Pancreas (tissue), 10 donors: ENCODE data around the gene RHEX. TPM values are rescaled to one million over a fixed set of nuclear protein-coding genes. Genes with fewer than 3 reads are reported as not detected.
A peak's percentile ranks its signal among the peaks of the same experiment; 100 is the strongest.

Experiments
- ATAC-seq, 4 donors: fragments of 200-7000 bp; cut with Tn5 transposase; one replicate each; pipeline versions ENCODE4 v1.8.0 to v1.9.1; 2020; ENCODE audit warnings: mild to moderate bottlenecking in 4 of 4, moderate library complexity in 4 of 4
- DNase-seq, 6 donors: peaks; one replicate each; pipeline ENCODE4 v3.0.0-alpha.2; 2020
- FAIRE-seq: peaks from 2 replicates; lab custom pipeline; 2012; peaks lifted over from hg19 to GRCh38; lab: Jason Lieb, UNC
- H3K27ac ChIP-seq, 4 donors: fragments of 200-600 bp; sonication (generic); 1 replicate in 3 of 4; 2 replicates in 1 of 4; pipeline versions ENCODE4 v1.5.0 to v1.8.0; 2020
- H3K27me3 ChIP-seq, 4 donors: fragments of 200-600 bp; one replicate each; pipeline ENCODE4 v1.8.0; 2021
- H3K36me3 ChIP-seq, 3 donors: fragments of 200-600 bp; sonication (generic) in 1 of 3; one replicate each; pipeline versions ENCODE4 v1.5.0 to v1.8.0; 2020 to 2021
- H3K4me1 ChIP-seq, 3 donors: fragments of 200-600 bp; one replicate each; pipeline ENCODE4 v1.8.0; 2021
- H3K4me3 ChIP-seq, 4 donors: fragments of 200-600 bp; sonication (generic) in 2 of 4; one replicate each; pipeline versions ENCODE4 v1.5.0 to v1.8.0; 2020 to 2021
- H3K9me3 ChIP-seq, 4 donors: fragments of 200-600 bp; one replicate each; pipeline ENCODE4 v1.8.0; 2021
- CTCF ChIP-seq, 4 donors: fragments of 200-600 bp; sonication (generic) in 3 of 4; IDR thresholded peaks; one replicate each; pipeline versions ENCODE4 v1.5.0 to v1.8.0; 2021; ENCODE audit warnings: antibody characterized with exemption in 4 of 4
- WGBS, 2 donors: extraction: QIAGEN DNeasy Blood & Tissue Kit; methylation state at CpG; one replicate each; pipeline ENCODE4 v1.1.7; 2013; 5-methylcytosine and 5-hydroxymethylcytosine counted together
- intact Hi-C, 3 donors: fragments of 100-400 bp; cut with DNase I; formaldehyde crosslinking; loops; one replicate each; pipeline versions ENCODE4 v1.11.1 to v1.14.2; 2022
- polyA plus RNA-seq, 2 donors: library from polyadenylated mRNA; stranded (reverse); fragments of 200-250 nt; gene quantifications; one replicate each; pipeline ENCODE4 v1.2.3, GENCODE V29; 2013
- total RNA-seq, 6 donors: library from RNA; stranded (reverse); fragmentation: NEBNext Ultra II Directional in 4 of 6; extraction: Animal tissue kit (Norgen Biotek cat#: 25700) in 4 of 6; gene quantifications; one replicate each; pipeline versions ENCODE4 v1.2.1 to v1.2.4, GENCODE V29; 2021 to 2023
- donor health status: healthy with polysubstance abuse.
- donor health status: DM: no; HTN: no; CAD: no; lungs with moderate emphysema.
- donor health status: DM: no; HTN: no; CAD: no.
- donor health status: control.
- donor health status: control.
- donor health status: Bipolar disorder and iron deficiency.
- donor health status: DM: yes; HTN: yes; CAD: no.
- donor health status: DM: no; HTN: no; CAD: no.
- donor health status: DM: no; HTN: no; CAD: no.
- donor health status: DM: yes; HTN: yes; CAD: no.

Gene RHEX
- total and polyA plus RNA-seq, 8 donors: 0.35 to 2.3 (median 0.66) TPM

GRCh38 chr1:206136241-206136640 is 83.3 kb downstream of the RHEX start:
- Histone ChIP-seq H3K36me3 (no peaks in the 10 kb centered on the region), H3K9me3 (no peaks in the 10 kb centered on the region), H3K27ac (no peak overlapping the region), H3K4me3 (no peak overlapping the region), H3K27me3 (peaks cover 0 to 2% (median 0%) of the 10 kb centered on the region in 4 donors), H3K4me1 (no peaks in the 10 kb centered on the region)
- intact Hi-C loops: no loop called here
- TF ChIP-seq CTCF (IDR thresholded peaks at IDR 0.05): no peak
- FAIRE-seq (no peak), DNase-seq (no peak), ATAC-seq (no peak)
- whole genome bisulfite sequencing, 2 donors: 37 to 44% methylated on average over 2 of the region's 2 CpGs

- WGBS, 2 donors: 84 to 90% methylated on average over 3 of the region's 3 CpGs
- H3K36me3 ChIP-seq: no peaks in the 10 kb centered on the region
- peak in 2 of 4 donors; percentile 80 to 88 for ATAC-seq
- no peak overlapping the region for H3K27ac ChIP-seq
- no peak for FAIRE-seq
- peaks cover 0 to 5% (median 0%) of the 10 kb centered on the region in 3 donors for H3K4me1 ChIP-seq
- intact Hi-C loops: no loop called here
- DNase-seq: no peak
- no peak for TF ChIP-seq CTCF (IDR thresholded peaks at IDR 0.05)
- H3K4me3 ChIP-seq: no peak overlapping the region
- H3K27me3 ChIP-seq: peaks cover 0 to 2% (median 0%) of the 10 kb centered on the region in 4 donors
- no peaks in the 10 kb centered on the region for H3K9me3 ChIP-seq
These were observed 89.0 kb downstream of the RHEX start for GRCh38 chr1:206142011-206142410.

GRCh38 chr1:206142770-206143169 is 89.8 kb downstream of the RHEX start:
- H3K27ac ChIP-seq: no peak overlapping the region
- WGBS, 2 donors: 58 to 71% methylated on average over 2 of the region's 2 CpGs
- H3K27me3 ChIP-seq: peaks cover 0 to 2% (median 0%) of the 10 kb centered on the region in 4 donors
- no peaks in the 10 kb centered on the region for H3K9me3 ChIP-seq
- intact Hi-C loops: no loop called here
- no peaks in the 10 kb centered on the region for H3K36me3 ChIP-seq
- peaks cover 0 to 5% (median 0%) of the 10 kb centered on the region in 3 donors for H3K4me1 ChIP-seq
- no peak for DNase-seq
- ATAC-seq: no peak
- TF ChIP-seq CTCF (IDR thresholded peaks at IDR 0.05): no peak
- no peak overlapping the region for H3K4me3 ChIP-seq
- no peak for FAIRE-seq

DNA sequence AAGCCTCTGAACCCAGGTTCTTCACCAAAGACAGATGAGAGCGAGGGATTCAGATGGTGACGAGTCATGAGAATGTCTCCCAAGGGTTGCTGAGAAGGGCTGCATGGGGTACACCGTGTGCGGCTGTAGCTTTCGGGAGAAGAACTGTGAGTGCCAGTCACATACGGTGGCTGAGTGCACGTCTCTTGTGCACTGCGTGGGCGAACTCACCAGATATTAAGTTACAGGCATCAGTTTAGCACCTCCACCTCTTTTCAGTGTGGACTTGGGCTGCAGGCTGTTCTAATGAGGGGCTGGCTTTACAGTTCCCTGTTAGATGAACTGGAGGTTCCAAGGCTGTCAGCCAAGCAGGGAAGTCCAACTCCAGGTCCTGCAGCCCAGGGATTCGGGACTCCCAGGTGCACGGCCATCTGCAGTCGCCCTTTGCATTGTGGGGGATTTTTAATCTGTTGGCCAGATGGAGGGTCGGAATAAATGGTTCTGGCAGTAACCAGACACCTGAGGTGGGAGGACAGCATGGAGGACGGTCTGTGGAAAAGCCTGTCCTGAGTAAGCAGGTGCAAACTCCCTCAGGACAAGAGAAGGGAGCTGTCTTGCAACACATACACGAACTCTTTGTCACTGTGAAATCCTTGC is 90.7 kb downstream of the RHEX start:
- Histone ChIP-seq H3K4me1 (peaks cover 0 to 5% (median 0%) of the 10 kb centered on the region in 3 donors), H3K4me3 (no peak overlapping the region), H3K9me3 (no peaks in the 10 kb centered on the region), H3K36me3 (no peaks in the 10 kb centered on the region), H3K27me3 (peaks cover 0 to 2% (median 0%) of the 10 kb centered on the region in 4 donors), H3K27ac (no peak overlapping the region)
- 85 to 90% methylated on average over 15 of the region's 15 CpGs for WGBS, 2 donors
- ATAC-seq (no peak), FAIRE-seq (no peak), DNase-seq (no peak)
- intact Hi-C loops: no loop called here
- no peak for TF ChIP-seq CTCF (IDR thresholded peaks at IDR 0.05)

DNA sequence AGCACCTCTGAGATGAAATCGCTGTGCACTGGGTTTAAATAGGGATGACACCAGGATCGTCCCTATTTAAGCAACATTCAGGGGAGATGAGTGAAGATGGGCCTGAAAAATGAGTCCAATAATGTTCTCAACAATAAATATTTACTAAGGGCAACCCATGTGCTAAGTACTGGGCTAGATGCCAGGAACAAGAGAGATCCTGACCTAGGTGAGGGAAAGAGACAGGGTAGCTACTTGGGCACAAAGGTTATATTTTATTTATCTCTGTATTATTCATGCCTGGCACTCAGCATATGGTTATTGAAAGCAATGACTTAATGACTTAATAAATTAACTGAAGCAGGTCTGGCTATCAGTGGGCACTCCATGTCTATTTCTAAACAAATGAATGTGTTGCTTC is 91.6 kb downstream of the RHEX start:
- H3K4me1 ChIP-seq: peaks cover 0 to 5% (median 0%) of the 10 kb centered on the region in 3 donors
- DNase-seq (no peak), ATAC-seq (peak in 3 of 4 donors; percentile 20 to 55 (median 46)), FAIRE-seq (no peak)
- intact Hi-C loops: no loop called here
- H3K4me3 ChIP-seq: no peak overlapping the region
- no peaks in the 10 kb centered on the region for H3K36me3 ChIP-seq
- H3K27ac ChIP-seq: no peak overlapping the region
- TF ChIP-seq CTCF (IDR thresholded peaks at IDR 0.05): no peak
- whole genome bisulfite sequencing, 2 donors: 58 to 61% methylated on average over 2 of the region's 2 CpGs
- no peaks in the 10 kb centered on the region for H3K9me3 ChIP-seq
- H3K27me3 ChIP-seq: no peaks in the 10 kb centered on the region
